ENCODE results near the gene BNIP2.
A peak's percentile ranks its signal among the peaks of the same experiment; 100 is the strongest.
"Not testable (repeated sequence)": the region's sequence is repeated elsewhere in the genome, so short reads cannot be mapped to it uniquely, and the experiment has no call there.

The BNIP2 gene

GRCh38 chr15:59689626-59690236 is 611 bp upstream of the BNIP2 start:
- DNase-seq (ENCODE audit: low read depth in 2 of 2, low spot score in 1 of 2): peak; percentile 16 to 29

- DNase-seq (ENCODE audit: low read depth in 2 of 2, low spot score in 1 of 2): no peak
Measured at GRCh38 chr15:59688423-59688781, 718 bp downstream of the BNIP2 start.

GRCh38 chr15:59687836-59688235 is 1.3 kb downstream of the BNIP2 start:
- DNase-seq (ENCODE audit: low read depth in 2 of 2, low spot score in 1 of 2): no peak

GRCh38 chr15:59686389-59686788 is 2.7 kb downstream of the BNIP2 start:
- no peak for DNase-seq (ENCODE audit: low read depth in 2 of 2, low spot score in 1 of 2)

- DNase-seq (ENCODE audit: low read depth in 2 of 2, low spot score in 1 of 2): no peak
Measured at GRCh38 chr15:59685737-59686297, 3.3 kb downstream of the BNIP2 start.

GRCh38 chr15:59680870-59681269 is 8.2 kb downstream of the BNIP2 start:
- DNase-seq (ENCODE audit: low read depth in 2 of 2, low spot score in 1 of 2): no peak

GRCh38 chr15:59680346-59680745 is 8.8 kb downstream of the BNIP2 start:
- DNase-seq (ENCODE audit: low read depth in 2 of 2, low spot score in 1 of 2): no peak

- no peak for DNase-seq (ENCODE audit: low read depth in 2 of 2, low spot score in 1 of 2)
Measured at GRCh38 chr15:59678620-59679019, 10.5 kb downstream of the BNIP2 start.

GRCh38 chr15:59678172-59678571 is 10.9 kb downstream of the BNIP2 start:
- no peak for DNase-seq (ENCODE audit: low read depth in 2 of 2, low spot score in 1 of 2)

GRCh38 chr15:59676565-59676964 is 12.6 kb downstream of the BNIP2 start:
- DNase-seq (ENCODE audit: low read depth in 2 of 2, low spot score in 1 of 2): no peak

GRCh38 chr15:59674361-59674877 is 14.7 kb downstream of the BNIP2 start:
- no peak for DNase-seq (ENCODE audit: low read depth in 2 of 2, low spot score in 1 of 2)

- DNase-seq (ENCODE audit: low read depth in 2 of 2, low spot score in 1 of 2): no peak
Measured at GRCh38 chr15:59668556-59668955, 20.6 kb downstream of the BNIP2 start.

- no peak for DNase-seq (ENCODE audit: low read depth in 2 of 2, low spot score in 1 of 2)
Measured at GRCh38 chr15:59662260-59662659, 26.9 kb downstream of the BNIP2 start.

- no peak for DNase-seq (ENCODE audit: low read depth in 2 of 2, low spot score in 1 of 2)
Measured at GRCh38 chr15:59659366-59659765, 29.8 kb downstream of the BNIP2 start.

- no peak for DNase-seq (ENCODE audit: low read depth in 2 of 2, low spot score in 1 of 2)
Measured at GRCh38 chr15:59657635-59658125, 31.4 kb downstream of the BNIP2 start.

GRCh38 chr15:59656897-59657634 is 32.1 kb downstream of the BNIP2 start, which contains the start of gene GTF2A2:
TSS of gene GTF2A2 (minus strand) at chr15:59657515. CDS start at chr15:59652277, 5,238 bp downstream.
- peak; percentile 83 to 87 for DNase-seq (ENCODE audit: low read depth in 2 of 2, low spot score in 1 of 2)

GRCh38 chr15:59654046-59654445 is 35.1 kb downstream of the BNIP2 start:
- no peak for DNase-seq (ENCODE audit: low read depth in 2 of 2, low spot score in 1 of 2)

GRCh38 chr15:59649603-59650002 is 39.5 kb downstream of the BNIP2 start:
- DNase-seq (ENCODE audit: low read depth in 2 of 2, low spot score in 1 of 2): no peak

- no peak for DNase-seq (ENCODE audit: low read depth in 2 of 2, low spot score in 1 of 2)
Measured at GRCh38 chr15:59647085-59647484, 42.0 kb downstream of the BNIP2 start.

- DNase-seq (ENCODE audit: low read depth in 2 of 2, low spot score in 1 of 2): no peak
Measured at GRCh38 chr15:59646277-59646676, 42.8 kb downstream of the BNIP2 start.

GRCh38 chr15:59645812-59646211 is 43.3 kb downstream of the BNIP2 start:
- DNase-seq (ENCODE audit: low read depth in 2 of 2, low spot score in 1 of 2): not testable (repeated sequence)

- no peak for DNase-seq (ENCODE audit: low read depth in 2 of 2, low spot score in 1 of 2)
Measured at GRCh38 chr15:59644756-59645155, 44.4 kb downstream of the BNIP2 start.
